KMS-11 (cell line): ENCODE measurements around the gene POLN.

Experiments
- H2AFZ ChIP-seq: fragments of 200-600 bp; sonication (generic); 2 replicates; pipeline ENCODE4 v1.6.1; 2016; ENCODE audit warnings: antibody characterized with exemption, mixed run types, low read depth
- H3K27ac ChIP-seq: fragments of 200-600 bp; sonication (generic); 2 replicates; pipeline ENCODE4 v1.6.1; 2016; ENCODE audit warnings: mild to moderate bottlenecking, mixed run types
- H3K27me3 ChIP-seq: fragments of 200-600 bp; sonication (generic); 2 replicates; pipeline ENCODE4 v1.6.1; 2017; ENCODE audit warnings: mild to moderate bottlenecking, low read depth, mixed run types, moderate library complexity; ENCODE audit not compliant: insufficient read depth
- H3K36me3 ChIP-seq: fragments of 200-600 bp; sonication (generic); 2 replicates; pipeline ENCODE4 v1.6.1; 2017; ENCODE audit warnings: mild to moderate bottlenecking, mixed run types; ENCODE audit not compliant: insufficient read depth
- H3K4me1 ChIP-seq: fragments of 200-600 bp; sonication (generic); 2 replicates; pipeline ENCODE4 v1.6.1; 2016; ENCODE audit warnings: mild to moderate bottlenecking, low read depth, mixed run types; ENCODE audit not compliant: poor library complexity, severe bottlenecking
- H3K4me2 ChIP-seq: fragments of 200-600 bp; sonication (generic); 2 replicates; pipeline ENCODE4 v1.7.0; 2016; ENCODE audit warnings: mild to moderate bottlenecking, mixed run types
- H3K4me3 ChIP-seq: fragments of 200-600 bp; sonication (generic); IDR thresholded peaks from 2 replicates; pipeline ENCODE4 v1.6.1; 2017; ENCODE audit warnings: low read depth, low read length, mixed read lengths; ENCODE audit not compliant: insufficient read depth
- H3K79me2 ChIP-seq: fragments of 200-600 bp; sonication (generic); 2 replicates; pipeline ENCODE4 v1.6.1; 2016; ENCODE audit warnings: low read depth, mixed run types; ENCODE audit not compliant: insufficient read depth
- H3K9ac ChIP-seq: fragments of 200-600 bp; sonication (generic); 2 replicates; pipeline ENCODE4 v1.6.1; 2016; ENCODE audit warnings: mild to moderate bottlenecking, mixed run types
- H4K20me1 ChIP-seq: fragments of 200-600 bp; sonication (generic); 2 replicates; pipeline ENCODE4 v1.6.1; 2016; ENCODE audit warnings: mild to moderate bottlenecking, mixed run types; ENCODE audit not compliant: insufficient read depth
- TF ChIP-seq, protein P1 (sequence below): fragments of 200-600 bp; sonication (generic); conservative IDR thresholded peaks from 2 replicates; pipeline ENCODE4 v1.6.1; 2017; ENCODE audit warnings: low read depth, mild to moderate bottlenecking, antibody characterized with exemption, low read length, moderate library complexity, mixed read lengths

Gene POLN

DNA sequence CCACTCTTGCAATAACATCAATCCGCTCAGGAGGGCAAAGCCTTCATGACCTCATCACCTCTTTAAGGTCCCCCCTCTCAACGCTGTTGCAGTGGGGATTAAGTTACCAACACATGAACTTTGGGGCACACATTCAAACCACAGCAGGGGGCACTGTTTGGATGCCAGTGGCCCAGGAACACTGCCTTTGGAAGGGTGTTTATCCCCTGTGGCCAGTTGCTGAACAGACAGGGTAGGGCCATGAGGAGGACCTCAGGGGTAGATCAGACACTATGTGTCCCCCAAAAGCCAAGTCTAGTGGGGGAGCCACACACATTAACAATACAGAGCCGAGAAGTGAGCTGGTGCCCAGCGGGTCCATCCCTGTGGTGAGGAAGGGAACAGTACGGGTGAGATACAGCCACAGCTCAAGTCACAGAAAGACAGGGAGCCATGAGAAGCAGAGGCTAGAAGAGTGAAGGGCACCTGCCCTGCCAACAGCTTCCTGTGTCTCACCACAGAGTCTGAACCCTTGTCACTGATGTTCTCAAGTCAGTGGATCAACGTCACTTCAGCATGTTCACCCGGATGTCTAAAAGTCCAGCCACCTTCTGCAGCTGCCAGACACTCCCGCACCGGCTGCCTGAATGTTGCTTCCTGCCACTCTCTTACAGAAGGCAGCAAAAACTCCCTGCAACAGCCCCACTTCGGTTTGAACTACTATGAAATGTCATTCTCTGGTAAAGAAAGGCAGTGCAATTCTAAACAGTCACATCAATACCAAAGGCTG lies 39.8 kb upstream of the POLN start:
- Histone ChIP-seq H3K9ac (no peak overlapping the region), H3K4me1 (no peaks in the 10 kb centered on the region), H3K4me2 (no peak overlapping the region), H3K79me2 (no peaks in the 10 kb centered on the region), H3K36me3 (no peaks in the 10 kb centered on the region), H3K4me3 (no peak overlapping the region), H2AFZ (no peak overlapping the region), H3K27ac (no peak overlapping the region), H3K27me3 (no peaks in the 10 kb centered on the region), H4K20me1 (no peaks in the 10 kb centered on the region)
- TF ChIP-seq, protein P1, sequence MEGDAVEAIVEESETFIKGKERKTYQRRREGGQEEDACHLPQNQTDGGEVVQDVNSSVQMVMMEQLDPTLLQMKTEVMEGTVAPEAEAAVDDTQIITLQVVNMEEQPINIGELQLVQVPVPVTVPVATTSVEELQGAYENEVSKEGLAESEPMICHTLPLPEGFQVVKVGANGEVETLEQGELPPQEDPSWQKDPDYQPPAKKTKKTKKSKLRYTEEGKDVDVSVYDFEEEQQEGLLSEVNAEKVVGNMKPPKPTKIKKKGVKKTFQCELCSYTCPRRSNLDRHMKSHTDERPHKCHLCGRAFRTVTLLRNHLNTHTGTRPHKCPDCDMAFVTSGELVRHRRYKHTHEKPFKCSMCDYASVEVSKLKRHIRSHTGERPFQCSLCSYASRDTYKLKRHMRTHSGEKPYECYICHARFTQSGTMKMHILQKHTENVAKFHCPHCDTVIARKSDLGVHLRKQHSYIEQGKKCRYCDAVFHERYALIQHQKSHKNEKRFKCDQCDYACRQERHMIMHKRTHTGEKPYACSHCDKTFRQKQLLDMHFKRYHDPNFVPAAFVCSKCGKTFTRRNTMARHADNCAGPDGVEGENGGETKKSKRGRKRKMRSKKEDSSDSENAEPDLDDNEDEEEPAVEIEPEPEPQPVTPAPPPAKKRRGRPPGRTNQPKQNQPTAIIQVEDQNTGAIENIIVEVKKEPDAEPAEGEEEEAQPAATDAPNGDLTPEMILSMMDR: no peak

DNA sequence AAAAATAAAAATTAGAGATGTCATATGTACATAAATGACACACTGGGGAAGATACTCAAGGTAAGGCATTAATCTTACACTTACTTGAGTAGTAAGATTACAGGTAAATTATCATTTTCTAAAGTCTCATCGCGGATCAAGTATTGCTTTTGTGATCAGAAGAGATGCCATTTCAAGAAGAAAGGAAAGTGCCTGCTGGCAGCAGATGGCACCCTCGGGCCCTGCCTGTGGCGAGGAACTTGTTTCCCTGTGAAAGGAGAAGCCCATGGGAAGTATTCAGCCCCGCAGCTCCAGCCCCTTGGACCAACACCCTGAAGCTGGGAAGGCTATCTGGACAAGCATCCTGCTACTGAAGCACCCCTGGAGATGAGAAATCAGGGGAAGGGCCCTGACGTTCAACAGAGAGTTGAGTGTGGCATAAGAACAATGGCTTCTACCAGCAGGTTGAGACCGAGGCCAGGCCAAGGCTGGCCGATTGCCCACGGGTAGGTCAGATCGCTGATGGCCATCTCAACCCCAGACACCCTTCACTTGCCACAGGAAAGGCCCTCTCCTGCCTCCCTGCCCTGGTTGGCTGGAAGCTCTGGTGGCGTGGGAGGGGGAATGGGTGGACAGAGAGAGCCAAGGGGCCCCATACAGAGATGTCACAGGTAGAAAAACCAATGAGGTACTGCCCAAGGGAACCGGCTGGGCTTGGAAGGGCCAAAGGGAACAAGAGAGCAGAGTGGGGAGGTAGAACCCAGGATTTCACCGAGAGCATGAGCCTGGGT lies 38.8 kb upstream of the POLN start:
- H2AFZ ChIP-seq: no peak overlapping the region
- H3K9ac ChIP-seq: no peak overlapping the region
- no peaks in the 10 kb centered on the region for H3K4me1 ChIP-seq
- H3K79me2 ChIP-seq: no peaks in the 10 kb centered on the region
- no peaks in the 10 kb centered on the region for H4K20me1 ChIP-seq
- H3K27ac ChIP-seq: no peak overlapping the region
- TF ChIP-seq, protein P1: no peak
- H3K4me3 ChIP-seq: no peak overlapping the region
- H3K4me2 ChIP-seq: no peak overlapping the region
- H3K27me3 ChIP-seq: no peaks in the 10 kb centered on the region
- H3K36me3 ChIP-seq: no peaks in the 10 kb centered on the region

DNA sequence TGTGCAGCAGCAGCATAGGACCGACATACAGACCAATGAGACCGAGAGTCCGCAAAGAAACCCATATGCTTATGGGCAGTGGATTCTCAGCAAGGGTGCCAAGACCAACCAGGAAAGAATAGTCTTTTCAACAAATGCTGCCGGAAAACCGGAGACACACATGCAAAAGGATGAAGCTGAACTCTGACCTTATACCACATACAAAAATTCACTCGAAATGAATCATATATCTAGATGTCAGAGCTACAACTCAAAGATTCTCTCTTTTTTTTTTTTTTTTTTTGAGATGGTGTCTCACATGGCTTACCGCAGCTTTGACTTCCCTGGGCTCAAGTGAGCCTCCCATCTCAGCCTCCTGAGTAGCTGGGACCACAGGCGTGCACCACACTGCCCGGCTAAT lies 36.0 kb upstream of the POLN start:
- H3K4me3 ChIP-seq: no peak overlapping the region
- H3K27me3 ChIP-seq: no peaks in the 10 kb centered on the region
- H3K36me3 ChIP-seq: no peaks in the 10 kb centered on the region
- H4K20me1 ChIP-seq: no peaks in the 10 kb centered on the region
- no peaks in the 10 kb centered on the region for H3K79me2 ChIP-seq
- no peak overlapping the region for H3K4me2 ChIP-seq
- H2AFZ ChIP-seq: no peak overlapping the region
- no peak overlapping the region for H3K27ac ChIP-seq
- no peaks in the 10 kb centered on the region for H3K4me1 ChIP-seq
- TF ChIP-seq, protein P1: no peak
- H3K9ac ChIP-seq: no peak overlapping the region

DNA sequence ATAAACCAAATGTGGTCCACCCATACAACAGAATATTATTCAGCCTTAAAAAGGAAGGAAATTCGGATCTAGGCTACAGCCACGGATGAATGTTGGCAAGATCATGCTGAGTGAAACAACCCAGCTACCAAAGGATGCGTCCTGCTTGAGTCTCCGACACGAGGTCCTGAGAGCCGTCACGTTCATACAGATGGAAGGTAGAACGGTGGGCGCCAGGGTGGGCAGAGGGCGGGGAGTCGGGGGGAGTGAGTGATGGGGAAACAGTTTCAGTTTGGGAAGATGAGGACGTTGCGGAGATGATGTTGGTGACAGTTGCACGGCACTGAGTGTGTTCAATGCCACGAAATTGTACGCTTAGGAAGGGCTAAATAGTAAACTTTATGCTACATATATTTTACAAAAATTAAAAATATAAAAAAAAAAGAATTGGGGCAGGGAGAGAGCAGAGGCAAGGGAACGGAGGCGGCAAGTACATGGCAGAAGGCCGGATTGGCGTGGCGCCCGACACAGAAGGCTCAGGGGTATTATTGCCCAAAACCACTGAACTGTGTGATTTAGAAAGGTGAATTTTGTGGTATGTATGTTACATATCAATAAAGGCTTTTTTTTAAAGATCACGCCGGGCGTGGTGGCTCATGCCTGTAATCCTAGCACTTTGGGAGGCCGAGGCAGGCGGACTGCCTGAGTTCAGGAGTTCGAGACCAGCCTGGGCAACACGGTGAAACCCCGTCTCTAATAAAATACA lies 34.8 kb upstream of the POLN start:
- H3K4me3 ChIP-seq: no peak overlapping the region
- H2AFZ ChIP-seq: no peak overlapping the region
- no peak overlapping the region for H3K27ac ChIP-seq
- H3K79me2 ChIP-seq: no peaks in the 10 kb centered on the region
- H3K9ac ChIP-seq: no peak overlapping the region
- no peaks in the 10 kb centered on the region for H3K27me3 ChIP-seq
- no peak overlapping the region for H3K4me2 ChIP-seq
- no peaks in the 10 kb centered on the region for H3K36me3 ChIP-seq
- no peaks in the 10 kb centered on the region for H3K4me1 ChIP-seq
- TF ChIP-seq, protein P1: no peak
- no peaks in the 10 kb centered on the region for H4K20me1 ChIP-seq
